Measurements from ENCODE around the gene RNFT2. TPM values are rescaled to one million over a fixed set of nuclear protein-coding genes. Genes with fewer than 3 reads are reported as not detected.
"Not testable (repeated sequence)": the region's sequence is repeated elsewhere in the genome, so short reads cannot be mapped to it uniquely, and the experiment has no call there.

The RNFT2 gene
- total RNA-seq, 2 donors from 2014 or later, result 6.3 to 11.8 TPM

DNA sequence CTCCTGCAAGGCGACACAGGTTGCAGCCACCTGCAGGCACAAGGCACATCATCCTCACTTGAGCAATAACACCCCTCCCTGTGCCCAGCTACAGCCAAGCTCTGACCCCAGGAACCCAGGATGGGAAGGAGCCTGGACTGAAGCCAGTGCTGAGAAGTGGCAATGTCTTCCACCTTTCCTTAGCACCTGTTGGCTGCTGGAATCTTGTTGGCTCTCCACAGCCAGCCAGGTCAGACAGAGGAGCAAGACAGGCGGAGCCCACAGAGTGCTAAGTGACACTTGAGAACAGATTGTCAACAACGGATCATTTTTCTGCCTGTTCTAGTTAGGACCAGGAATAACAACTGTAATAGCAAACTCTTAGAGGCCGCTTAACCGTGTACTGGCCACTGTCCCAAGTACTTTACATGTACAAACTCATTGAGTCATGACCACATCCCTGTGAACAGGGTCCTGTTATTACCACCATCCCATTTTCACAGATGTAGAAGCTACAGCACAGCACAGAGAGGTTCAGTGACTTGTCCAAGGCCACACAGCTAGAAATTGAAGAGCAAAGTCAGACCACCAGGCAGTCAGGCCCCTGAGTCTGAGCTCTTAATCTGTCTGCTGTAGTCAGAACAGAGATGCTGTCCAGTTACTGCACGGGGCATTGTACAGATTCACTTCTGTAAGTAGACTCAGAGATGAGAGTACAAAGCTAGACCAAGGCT lies 45.6 kb downstream of the RNFT2 start:
- Histone ChIP-seq H3K9ac (ENCODE audit: low read depth in 2 of 2, low read length in 2 of 2) (no peak overlapping the region), H3K9me3 (no peaks in the 10 kb centered on the region), H3K27ac (no peak overlapping the region), H3K27me3 (no peaks in the 10 kb centered on the region), H3K4me1 (no peaks in the 10 kb centered on the region), H3K4me3 (no peak overlapping the region), H3K36me3 (no peaks in the 10 kb centered on the region)
- no peak for DNase-seq
- intact Hi-C loops (cut with DNase I), result no loop called here
- TF ChIP-seq, protein P1, sequence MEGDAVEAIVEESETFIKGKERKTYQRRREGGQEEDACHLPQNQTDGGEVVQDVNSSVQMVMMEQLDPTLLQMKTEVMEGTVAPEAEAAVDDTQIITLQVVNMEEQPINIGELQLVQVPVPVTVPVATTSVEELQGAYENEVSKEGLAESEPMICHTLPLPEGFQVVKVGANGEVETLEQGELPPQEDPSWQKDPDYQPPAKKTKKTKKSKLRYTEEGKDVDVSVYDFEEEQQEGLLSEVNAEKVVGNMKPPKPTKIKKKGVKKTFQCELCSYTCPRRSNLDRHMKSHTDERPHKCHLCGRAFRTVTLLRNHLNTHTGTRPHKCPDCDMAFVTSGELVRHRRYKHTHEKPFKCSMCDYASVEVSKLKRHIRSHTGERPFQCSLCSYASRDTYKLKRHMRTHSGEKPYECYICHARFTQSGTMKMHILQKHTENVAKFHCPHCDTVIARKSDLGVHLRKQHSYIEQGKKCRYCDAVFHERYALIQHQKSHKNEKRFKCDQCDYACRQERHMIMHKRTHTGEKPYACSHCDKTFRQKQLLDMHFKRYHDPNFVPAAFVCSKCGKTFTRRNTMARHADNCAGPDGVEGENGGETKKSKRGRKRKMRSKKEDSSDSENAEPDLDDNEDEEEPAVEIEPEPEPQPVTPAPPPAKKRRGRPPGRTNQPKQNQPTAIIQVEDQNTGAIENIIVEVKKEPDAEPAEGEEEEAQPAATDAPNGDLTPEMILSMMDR (IDR thresholded peaks at IDR 0.05), result no peak

DNA sequence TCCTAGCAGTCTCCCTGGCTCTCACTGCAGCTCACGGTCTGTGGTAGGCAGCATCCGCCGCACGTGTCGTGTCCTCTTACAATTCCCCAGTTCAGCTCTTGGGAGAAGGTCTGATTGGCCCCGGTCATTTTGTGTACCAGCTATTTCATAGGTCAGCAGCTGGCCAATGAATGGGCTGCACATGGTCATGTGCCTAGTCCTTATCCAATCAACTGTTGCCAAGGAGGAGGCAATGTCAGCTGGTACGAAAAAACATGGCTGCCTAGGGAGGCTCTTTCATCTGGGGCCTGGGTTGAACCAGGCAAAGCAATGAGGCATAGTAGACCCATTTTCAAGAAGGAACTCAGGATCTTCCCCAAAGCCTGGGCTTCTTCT lies 46.1 kb downstream of the RNFT2 start:
- Histone ChIP-seq H3K36me3 (no peaks in the 10 kb centered on the region), H3K4me1 (no peaks in the 10 kb centered on the region), H3K27me3 (no peaks in the 10 kb centered on the region), H3K27ac (no peak overlapping the region), H3K9ac (ENCODE audit: low read depth in 2 of 2, low read length in 2 of 2) (no peak overlapping the region), H3K9me3 (no peaks in the 10 kb centered on the region), H3K4me3 (no peak overlapping the region)
- DNase-seq, result no peak
- intact Hi-C loops (cut with DNase I), result no loop called here
- TF ChIP-seq, protein P1 (IDR thresholded peaks at IDR 0.05), result no peak

DNA sequence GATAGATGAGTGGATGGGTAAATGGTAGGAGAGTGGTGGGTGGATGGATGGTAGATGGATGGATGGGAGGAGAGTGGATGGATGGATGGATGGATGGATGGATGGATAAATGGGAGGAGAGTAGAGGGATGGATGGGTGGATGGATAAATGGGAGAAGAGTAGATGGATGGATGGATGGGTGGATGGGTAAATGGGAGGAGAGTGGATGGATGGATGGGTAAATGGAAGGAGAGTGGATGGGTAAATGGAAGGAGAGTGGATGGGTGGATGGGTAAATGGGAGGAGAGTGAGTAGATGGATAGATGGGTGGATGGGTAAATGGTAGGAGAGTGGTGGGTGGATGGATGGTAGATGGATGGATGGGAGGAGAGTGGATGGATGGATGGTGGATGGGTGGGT lies 51.4 kb downstream of the RNFT2 start:
- H3K9me3 ChIP-seq; H3K9ac ChIP-seq (ENCODE audit: low read depth in 2 of 2, low read length in 2 of 2); H3K27me3 ChIP-seq; DNase-seq; H3K27ac ChIP-seq; H3K36me3 ChIP-seq; intact Hi-C loops (cut with DNase I); H3K4me1 ChIP-seq; H3K4me3 ChIP-seq: not testable (repeated sequence)

DNA sequence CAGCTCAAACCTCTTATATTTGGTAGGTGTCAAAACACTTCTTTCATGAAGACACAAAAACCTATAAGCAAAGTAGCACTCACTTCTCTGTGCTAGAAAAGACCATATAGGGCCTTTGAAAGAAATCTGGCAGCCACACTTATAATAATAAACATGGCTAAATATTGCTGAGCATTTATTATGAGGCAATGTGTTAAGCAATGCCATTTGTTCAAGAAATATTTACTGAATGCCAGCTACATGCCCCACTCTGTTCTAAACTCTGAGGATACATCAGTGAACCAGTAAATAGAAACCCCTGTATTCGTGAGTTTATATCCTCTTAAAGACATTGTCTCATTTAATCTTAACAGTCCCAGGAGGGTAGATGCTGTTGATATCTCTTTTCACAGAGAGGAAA lies 52.0 kb downstream of the RNFT2 start:
- Histone ChIP-seq H3K4me1 (peaks cover 1% of the 10 kb centered on the region), H3K9me3 (no peaks in the 10 kb centered on the region), H3K4me3 (no peak overlapping the region), H3K27ac (no peak overlapping the region), H3K36me3 (no peaks in the 10 kb centered on the region), H3K27me3 (no peaks in the 10 kb centered on the region), H3K9ac (ENCODE audit: low read depth in 2 of 2, low read length in 2 of 2) (no peak overlapping the region)
- DNase-seq, result no peak
- intact Hi-C loops (cut with DNase I), result no loop called here
- TF ChIP-seq, protein P1 (IDR thresholded peaks at IDR 0.05), result no peak

DNA sequence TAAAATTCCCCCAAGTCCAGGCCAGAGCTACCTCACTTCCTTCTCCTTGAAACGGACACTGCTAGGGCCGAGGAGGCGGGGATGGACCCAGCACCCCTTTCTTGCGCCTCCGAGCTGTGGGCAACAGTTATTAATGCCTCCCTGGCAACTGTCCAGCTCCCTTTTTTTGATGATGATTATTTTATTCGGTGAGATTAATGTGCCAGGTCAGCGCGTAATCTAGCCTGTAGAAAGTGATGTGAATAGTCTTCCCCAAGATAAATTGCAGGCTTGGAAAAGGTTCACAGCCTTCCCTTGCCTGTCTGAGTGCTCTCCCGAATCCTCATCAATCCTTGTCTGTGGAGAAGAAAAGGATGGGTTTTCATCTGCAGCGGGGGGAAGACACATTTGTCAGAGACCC lies 54.3 kb downstream of the RNFT2 start:
- Histone ChIP-seq H3K27me3 (no peaks in the 10 kb centered on the region), H3K36me3 (no peaks in the 10 kb centered on the region), H3K4me1 (peaks cover 5% of the 10 kb centered on the region), H3K27ac (no peak overlapping the region), H3K9ac (ENCODE audit: low read depth in 2 of 2, low read length in 2 of 2) (no peak overlapping the region), H3K4me3 (no peak overlapping the region), H3K9me3 (no peaks in the 10 kb centered on the region)
- intact Hi-C loops (cut with DNase I), result no loop called here
- TF ChIP-seq, protein P1 (IDR thresholded peaks at IDR 0.05), result no peak
- DNase-seq, result no peak

DNA sequence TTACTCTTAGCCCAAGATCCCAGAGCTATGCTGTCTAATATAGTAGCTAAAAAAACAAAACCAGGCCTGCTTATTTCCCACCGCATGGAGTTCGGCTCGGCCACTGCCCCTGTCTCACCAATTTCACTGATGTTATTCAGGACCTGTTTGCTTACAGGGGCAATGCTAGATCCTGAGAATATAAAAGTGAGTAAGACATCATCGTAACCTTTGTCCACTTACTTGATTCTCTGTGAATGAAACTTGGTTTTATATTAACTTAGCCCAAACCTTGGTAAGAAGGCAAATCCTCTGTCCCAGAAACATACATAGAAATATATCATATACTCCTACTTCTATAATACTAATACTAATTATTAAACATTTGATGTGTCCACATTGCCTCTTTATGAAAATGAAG lies 56.6 kb downstream of the RNFT2 start:
- TF ChIP-seq, protein P1 (IDR thresholded peaks at IDR 0.05), result no peak
- H3K27ac ChIP-seq, result no peak overlapping the region
- DNase-seq, result peak; percentile 22

More for the DNA sequence above, 56.6 kb downstream of the RNFT2 start:
- H3K4me1 ChIP-seq, result peaks cover 5% of the 10 kb centered on the region
- no peaks in the 10 kb centered on the region for H3K36me3 ChIP-seq
- intact Hi-C loops (cut with DNase I), result no loop called here
- H3K9ac ChIP-seq (ENCODE audit: low read depth in 2 of 2, low read length in 2 of 2), result no peak overlapping the region
- no peak overlapping the region for H3K4me3 ChIP-seq
- H3K27me3 ChIP-seq, result no peaks in the 10 kb centered on the region
- H3K9me3 ChIP-seq, result no peaks in the 10 kb centered on the region

Measured in colonic mucosa (tissue), 4 donors.